HepG2 (cell line): ENCODE measurements around the gene SRRT. TPM values are rescaled to one million over a fixed set of nuclear protein-coding genes. Genes with fewer than 3 reads are reported as not detected.

Experiments
- CC2D1A ChIP-seq: sonication (generic); formaldehyde crosslinking; IDR thresholded peaks from 2 replicates; pipeline ENCODE4 v1.8.1; 2023; ENCODE audit warnings: mild to moderate bottlenecking, missing genetic modification reagents
- CENPT ChIP-seq: sonication (generic); formaldehyde crosslinking; IDR thresholded peaks from 2 replicates; pipeline ENCODE4 v1.8.0; 2022; ENCODE audit warnings: low read depth, mild to moderate bottlenecking, moderate library complexity, missing genetic modification reagents
- MXI1 ChIP-seq: IDR thresholded peaks from 3 replicates; pipeline ENCODE4 v1.6.1; 2012; ENCODE audit warnings: low read depth, low read length, inconsistent platforms, borderline replicate concordance
- PAX8 ChIP-seq: sonication (generic); formaldehyde crosslinking; IDR thresholded peaks from 2 replicates; pipeline ENCODE4 v1.8.0; 2022; ENCODE audit warnings: mild to moderate bottlenecking, missing genetic modification reagents, borderline replicate concordance
- TCF7 ChIP-seq: sonication (generic); IDR thresholded peaks from 2 replicates; pipeline ENCODE4 v1.6.1; 2016; ENCODE audit warnings: antibody characterized with exemption, low read depth
- ZFAT ChIP-seq: sonication (generic); formaldehyde crosslinking; conservative IDR thresholded peaks from 2 replicates; pipeline ENCODE4 v1.8.1; 2023; ENCODE audit warnings: missing genetic modification reagents, inconsistent platforms
- ZFP62 ChIP-seq: sonication (generic); formaldehyde crosslinking; IDR thresholded peaks from 2 replicates; pipeline ENCODE4 v1.4.0; 2020; ENCODE audit warnings: missing genetic modification reagents
- ZFY ChIP-seq: sonication (generic); formaldehyde crosslinking; IDR thresholded peaks from 2 replicates; pipeline ENCODE4 v1.4.0; 2020; ENCODE audit warnings: missing genetic modification reagents
- ZNF225 ChIP-seq: sonication (generic); formaldehyde crosslinking; IDR thresholded peaks from 2 replicates; pipeline ENCODE4 v1.4.0; 2020; ENCODE audit warnings: mild to moderate bottlenecking, missing genetic modification reagents
- ZNF567 ChIP-seq: sonication (generic); formaldehyde crosslinking; IDR thresholded peaks from 2 replicates; pipeline ENCODE4 v1.8.1; 2023; ENCODE audit warnings: mild to moderate bottlenecking, missing genetic modification reagents, borderline replicate concordance
- polyA plus RNA-seq, 8 experiments: library from polyadenylated mRNA; depleted of rRNA in 3 of 8; stranded (reverse) in 7 of 8; unstranded in 1 of 8; fragments of >200 nt; fragmentation: Illumina TruSeq in 4 of 8; extraction: Trizol in 4 of 8; gene quantifications; 2 replicates each; pipeline versions ENCODE4 v1.2.1 to v1.2.3, GENCODE V29; 2011 to 2016; ENCODE audit warnings: low read depth in 4 of 8, missing spikeins in 1 of 8, mixed read lengths in 1 of 8; ENCODE audit not compliant: insufficient read depth in 1 of 8
- total RNA-seq, 5 experiments: library from RNA; depleted of rRNA; stranded (reverse); fragments of >200 nt; fragmentation: Illumina TruSeq; extraction: Trizol; gene quantifications; 2 replicates each; pipeline ENCODE4 v1.2.3, GENCODE V29; 2016; ENCODE audit warnings: low read depth in 1 of 5
- TF ChIP-seq, protein P1 (sequence below): sonication (generic); formaldehyde crosslinking; conservative IDR thresholded peaks from 2 replicates; pipeline ENCODE4 v1.8.0; 2022; ENCODE audit warnings: mild to moderate bottlenecking, moderate library complexity, missing genetic modification reagents
- TF ChIP-seq, protein P2 (sequence below): sonication (generic); formaldehyde crosslinking; IDR thresholded peaks from 2 replicates; pipeline ENCODE4 v1.4.0; 2020; ENCODE audit warnings: missing genetic modification reagents
- TF ChIP-seq, protein P3 (sequence below): sonication (generic); formaldehyde crosslinking; IDR thresholded peaks from 2 replicates; pipeline ENCODE4 v1.8.1; 2023; ENCODE audit warnings: mild to moderate bottlenecking, missing genetic modification reagents, borderline replicate concordance
- TF ChIP-seq, protein P4 (sequence below): sonication (generic); formaldehyde crosslinking; conservative IDR thresholded peaks from 2 replicates; pipeline ENCODE4 v1.8.1; 2023; ENCODE audit warnings: missing genetic modification reagents
- TF ChIP-seq, protein P5 (sequence below): IDR thresholded peaks from 2 replicates; pipeline ENCODE4 v1.6.1; 2016
- TF ChIP-seq, protein P6 (sequence below): IDR thresholded peaks from 2 replicates; pipeline ENCODE4 v1.6.1; 2016; ENCODE audit warnings: low read depth, control low read depth
- TF ChIP-seq, protein P7 (sequence below): sonication (generic); formaldehyde crosslinking; IDR thresholded peaks from 2 replicates; pipeline ENCODE4 v1.4.0; 2020; ENCODE audit warnings: mild to moderate bottlenecking, missing genetic modification reagents

SRRT gene
- total and polyA plus RNA-seq, 2 of the 13 experiments (the other 11 are each of a cell fraction or from before 2014, with no cell fraction given): 26.2 to 106 TPM

DNA sequence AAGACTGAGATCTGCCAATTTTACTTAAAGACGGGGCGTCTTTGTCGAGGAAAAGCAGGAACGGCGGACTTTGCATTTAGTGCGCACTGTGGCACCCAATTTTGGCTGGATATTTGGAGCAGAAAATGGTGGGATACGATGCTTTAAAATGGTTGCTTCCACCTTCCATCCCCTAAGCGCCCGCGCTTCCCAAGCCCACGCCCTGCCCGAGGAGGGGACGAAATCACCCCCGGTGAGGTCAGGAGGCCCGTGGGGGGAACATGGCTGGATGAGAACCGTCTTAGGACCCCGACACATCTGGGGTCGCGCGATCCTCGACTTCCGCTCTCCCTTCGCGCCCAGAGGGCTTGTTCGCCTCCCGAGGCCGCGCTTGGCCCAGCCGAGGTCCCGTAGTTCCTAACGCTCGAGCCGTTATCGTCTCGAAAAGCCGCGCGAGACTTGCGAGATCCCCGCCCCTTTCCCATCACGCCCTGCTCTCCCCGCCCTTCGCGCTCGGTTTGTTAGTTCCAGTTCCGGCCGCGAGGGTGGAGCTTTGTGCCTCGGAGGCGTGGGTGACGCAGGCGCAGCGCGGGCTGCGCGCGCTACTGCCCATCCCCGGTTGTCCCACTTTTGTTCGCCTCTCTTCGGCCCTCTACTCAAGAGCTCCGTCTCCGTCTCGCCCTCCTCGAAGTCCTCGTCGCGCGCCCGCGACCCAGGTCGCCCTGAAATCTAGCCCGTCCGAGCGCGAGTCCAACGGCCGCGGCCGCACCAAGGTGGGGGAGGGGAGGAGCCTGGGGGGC lies at the start of gene SRRT (continued):
- TF ChIP-seq, protein P1, sequence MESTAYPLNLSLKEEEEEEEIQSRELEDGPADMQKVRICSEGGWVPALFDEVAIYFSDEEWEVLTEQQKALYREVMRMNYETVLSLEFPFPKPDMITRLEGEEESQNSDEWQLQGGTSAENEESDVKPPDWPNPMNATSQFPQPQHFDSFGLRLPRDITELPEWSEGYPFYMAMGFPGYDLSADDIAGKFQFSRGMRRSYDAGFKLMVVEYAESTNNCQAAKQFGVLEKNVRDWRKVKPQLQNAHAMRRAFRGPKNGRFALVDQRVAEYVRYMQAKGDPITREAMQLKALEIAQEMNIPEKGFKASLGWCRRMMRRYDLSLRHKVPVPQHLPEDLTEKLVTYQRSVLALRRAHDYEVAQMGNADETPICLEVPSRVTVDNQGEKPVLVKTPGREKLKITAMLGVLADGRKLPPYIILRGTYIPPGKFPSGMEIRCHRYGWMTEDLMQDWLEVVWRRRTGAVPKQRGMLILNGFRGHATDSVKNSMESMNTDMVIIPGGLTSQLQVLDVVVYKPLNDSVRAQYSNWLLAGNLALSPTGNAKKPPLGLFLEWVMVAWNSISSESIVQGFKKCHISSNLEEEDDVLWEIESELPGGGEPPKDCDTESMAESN: peak; percentile 66; the same call in 1 of the 2 replicates
- peak; percentile 92; the same call in 1 of the 2 replicates for TF ChIP-seq PAX8 (CRISPR knock-in tag)
- no peak for TF ChIP-seq CC2D1A
- no peak for TF ChIP-seq ZFP62 (CRISPR knock-in tag)
- no peak for TF ChIP-seq ZNF225 (CRISPR knock-in tag)
- TF ChIP-seq, protein P2, sequence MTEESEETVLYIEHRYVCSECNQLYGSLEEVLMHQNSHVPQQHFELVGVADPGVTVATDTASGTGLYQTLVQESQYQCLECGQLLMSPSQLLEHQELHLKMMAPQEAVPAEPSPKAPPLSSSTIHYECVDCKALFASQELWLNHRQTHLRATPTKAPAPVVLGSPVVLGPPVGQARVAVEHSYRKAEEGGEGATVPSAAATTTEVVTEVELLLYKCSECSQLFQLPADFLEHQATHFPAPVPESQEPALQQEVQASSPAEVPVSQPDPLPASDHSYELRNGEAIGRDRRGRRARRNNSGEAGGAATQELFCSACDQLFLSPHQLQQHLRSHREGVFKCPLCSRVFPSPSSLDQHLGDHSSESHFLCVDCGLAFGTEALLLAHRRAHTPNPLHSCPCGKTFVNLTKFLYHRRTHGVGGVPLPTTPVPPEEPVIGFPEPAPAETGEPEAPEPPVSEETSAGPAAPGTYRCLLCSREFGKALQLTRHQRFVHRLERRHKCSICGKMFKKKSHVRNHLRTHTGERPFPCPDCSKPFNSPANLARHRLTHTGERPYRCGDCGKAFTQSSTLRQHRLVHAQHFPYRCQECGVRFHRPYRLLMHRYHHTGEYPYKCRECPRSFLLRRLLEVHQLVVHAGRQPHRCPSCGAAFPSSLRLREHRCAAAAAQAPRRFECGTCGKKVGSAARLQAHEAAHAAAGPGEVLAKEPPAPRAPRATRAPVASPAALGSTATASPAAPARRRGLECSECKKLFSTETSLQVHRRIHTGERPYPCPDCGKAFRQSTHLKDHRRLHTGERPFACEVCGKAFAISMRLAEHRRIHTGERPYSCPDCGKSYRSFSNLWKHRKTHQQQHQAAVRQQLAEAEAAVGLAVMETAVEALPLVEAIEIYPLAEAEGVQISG (CRISPR knock-in tag): peak; percentile 89
- TF ChIP-seq ZNF567 (CRISPR knock-in tag): no peak
- TF ChIP-seq ZFAT: no peak
- TF ChIP-seq, protein P3, sequence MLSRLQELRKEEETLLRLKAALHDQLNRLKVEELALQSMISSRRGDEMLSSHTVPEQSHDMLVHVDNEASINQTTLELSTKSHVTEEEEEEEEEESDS (CRISPR knock-in tag): 0 out of 2 replicates have a peak, but pooled peaks have one; percentile 56
- peak; percentile 95 for TF ChIP-seq ZFY (CRISPR knock-in tag)
- TF ChIP-seq, protein P4, sequence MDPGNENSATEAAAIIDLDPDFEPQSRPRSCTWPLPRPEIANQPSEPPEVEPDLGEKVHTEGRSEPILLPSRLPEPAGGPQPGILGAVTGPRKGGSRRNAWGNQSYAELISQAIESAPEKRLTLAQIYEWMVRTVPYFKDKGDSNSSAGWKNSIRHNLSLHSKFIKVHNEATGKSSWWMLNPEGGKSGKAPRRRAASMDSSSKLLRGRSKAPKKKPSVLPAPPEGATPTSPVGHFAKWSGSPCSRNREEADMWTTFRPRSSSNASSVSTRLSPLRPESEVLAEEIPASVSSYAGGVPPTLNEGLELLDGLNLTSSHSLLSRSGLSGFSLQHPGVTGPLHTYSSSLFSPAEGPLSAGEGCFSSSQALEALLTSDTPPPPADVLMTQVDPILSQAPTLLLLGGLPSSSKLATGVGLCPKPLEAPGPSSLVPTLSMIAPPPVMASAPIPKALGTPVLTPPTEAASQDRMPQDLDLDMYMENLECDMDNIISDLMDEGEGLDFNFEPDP: no peak
- no peak for TF ChIP-seq TCF7
- TF ChIP-seq, protein P5, sequence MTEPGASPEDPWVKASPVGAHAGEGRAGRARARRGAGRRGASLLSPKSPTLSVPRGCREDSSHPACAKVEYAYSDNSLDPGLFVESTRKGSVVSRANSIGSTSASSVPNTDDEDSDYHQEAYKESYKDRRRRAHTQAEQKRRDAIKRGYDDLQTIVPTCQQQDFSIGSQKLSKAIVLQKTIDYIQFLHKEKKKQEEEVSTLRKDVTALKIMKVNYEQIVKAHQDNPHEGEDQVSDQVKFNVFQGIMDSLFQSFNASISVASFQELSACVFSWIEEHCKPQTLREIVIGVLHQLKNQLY (CRISPR knock-in tag): 0 out of 2 replicates have a peak, but pooled peaks have one; percentile 34
- TF ChIP-seq, protein P6, sequence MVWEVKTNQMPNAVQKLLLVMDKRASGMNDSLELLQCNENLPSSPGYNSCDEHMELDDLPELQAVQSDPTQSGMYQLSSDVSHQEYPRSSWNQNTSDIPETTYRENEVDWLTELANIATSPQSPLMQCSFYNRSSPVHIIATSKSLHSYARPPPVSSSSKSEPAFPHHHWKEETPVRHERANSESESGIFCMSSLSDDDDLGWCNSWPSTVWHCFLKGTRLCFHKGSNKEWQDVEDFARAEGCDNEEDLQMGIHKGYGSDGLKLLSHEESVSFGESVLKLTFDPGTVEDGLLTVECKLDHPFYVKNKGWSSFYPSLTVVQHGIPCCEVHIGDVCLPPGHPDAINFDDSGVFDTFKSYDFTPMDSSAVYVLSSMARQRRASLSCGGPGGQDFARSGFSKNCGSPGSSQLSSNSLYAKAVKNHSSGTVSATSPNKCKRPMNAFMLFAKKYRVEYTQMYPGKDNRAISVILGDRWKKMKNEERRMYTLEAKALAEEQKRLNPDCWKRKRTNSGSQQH (CRISPR knock-in tag): peak; percentile 84; the same call in 1 of the 2 replicates
- TF ChIP-seq MXI1: peak; percentile 90; the same call in 1 of the 3 replicates
- no peak for TF ChIP-seq CENPT (CRISPR knock-in tag)
- TF ChIP-seq, protein P7, sequence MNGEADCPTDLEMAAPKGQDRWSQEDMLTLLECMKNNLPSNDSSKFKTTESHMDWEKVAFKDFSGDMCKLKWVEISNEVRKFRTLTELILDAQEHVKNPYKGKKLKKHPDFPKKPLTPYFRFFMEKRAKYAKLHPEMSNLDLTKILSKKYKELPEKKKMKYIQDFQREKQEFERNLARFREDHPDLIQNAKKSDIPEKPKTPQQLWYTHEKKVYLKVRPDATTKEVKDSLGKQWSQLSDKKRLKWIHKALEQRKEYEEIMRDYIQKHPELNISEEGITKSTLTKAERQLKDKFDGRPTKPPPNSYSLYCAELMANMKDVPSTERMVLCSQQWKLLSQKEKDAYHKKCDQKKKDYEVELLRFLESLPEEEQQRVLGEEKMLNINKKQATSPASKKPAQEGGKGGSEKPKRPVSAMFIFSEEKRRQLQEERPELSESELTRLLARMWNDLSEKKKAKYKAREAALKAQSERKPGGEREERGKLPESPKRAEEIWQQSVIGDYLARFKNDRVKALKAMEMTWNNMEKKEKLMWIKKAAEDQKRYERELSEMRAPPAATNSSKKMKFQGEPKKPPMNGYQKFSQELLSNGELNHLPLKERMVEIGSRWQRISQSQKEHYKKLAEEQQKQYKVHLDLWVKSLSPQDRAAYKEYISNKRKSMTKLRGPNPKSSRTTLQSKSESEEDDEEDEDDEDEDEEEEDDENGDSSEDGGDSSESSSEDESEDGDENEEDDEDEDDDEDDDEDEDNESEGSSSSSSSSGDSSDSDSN (CRISPR knock-in tag): peak; percentile 68
